WERI-Rb-1 (cell line): Measurements from ENCODE around the gene RASGRF2.

ENCODE experiments used
- DNase-seq: peaks from one replicate; pipeline ENCODE4 v3.0.0-alpha.2; 2020
- H3K27ac ChIP-seq: fragments of 250-450 bp; sonication (Bioruptor Pico); 2 replicates; pipeline ENCODE4 v1.5.1; 2020; ENCODE audit warnings: mild to moderate bottlenecking, moderate library complexity
- H3K27me3 ChIP-seq: fragments of 250-450 bp; sonication (Bioruptor Pico); 2 replicates; pipeline ENCODE4 v1.5.1; 2021; ENCODE audit warnings: mild to moderate bottlenecking, low read depth, moderate library complexity; ENCODE audit not compliant: insufficient read depth, severe bottlenecking
- H3K36me3 ChIP-seq: fragments of 250-450 bp; sonication (Bioruptor Pico); 2 replicates; pipeline ENCODE4 v1.5.1; 2020; ENCODE audit warnings: mild to moderate bottlenecking, moderate library complexity
- H3K4me3 ChIP-seq: 2 replicates; pipeline ENCODE4 v1.5.1; 2011; ENCODE audit warnings: low read depth, mild to moderate bottlenecking, control low read depth, low read length
- H3K9me3 ChIP-seq: fragments of 250-450 bp; sonication (Bioruptor Pico); 2 replicates; pipeline ENCODE4 v1.5.1; 2021; ENCODE audit warnings: mild to moderate bottlenecking, moderate library complexity; ENCODE audit not compliant: severe bottlenecking
- CTCF ChIP-seq: IDR thresholded peaks from 2 replicates; pipeline ENCODE4 v1.5.1; 2011; ENCODE audit warnings: low read depth, mild to moderate bottlenecking, control low read depth, inconsistent platforms, low read length

The RASGRF2 gene

DNA sequence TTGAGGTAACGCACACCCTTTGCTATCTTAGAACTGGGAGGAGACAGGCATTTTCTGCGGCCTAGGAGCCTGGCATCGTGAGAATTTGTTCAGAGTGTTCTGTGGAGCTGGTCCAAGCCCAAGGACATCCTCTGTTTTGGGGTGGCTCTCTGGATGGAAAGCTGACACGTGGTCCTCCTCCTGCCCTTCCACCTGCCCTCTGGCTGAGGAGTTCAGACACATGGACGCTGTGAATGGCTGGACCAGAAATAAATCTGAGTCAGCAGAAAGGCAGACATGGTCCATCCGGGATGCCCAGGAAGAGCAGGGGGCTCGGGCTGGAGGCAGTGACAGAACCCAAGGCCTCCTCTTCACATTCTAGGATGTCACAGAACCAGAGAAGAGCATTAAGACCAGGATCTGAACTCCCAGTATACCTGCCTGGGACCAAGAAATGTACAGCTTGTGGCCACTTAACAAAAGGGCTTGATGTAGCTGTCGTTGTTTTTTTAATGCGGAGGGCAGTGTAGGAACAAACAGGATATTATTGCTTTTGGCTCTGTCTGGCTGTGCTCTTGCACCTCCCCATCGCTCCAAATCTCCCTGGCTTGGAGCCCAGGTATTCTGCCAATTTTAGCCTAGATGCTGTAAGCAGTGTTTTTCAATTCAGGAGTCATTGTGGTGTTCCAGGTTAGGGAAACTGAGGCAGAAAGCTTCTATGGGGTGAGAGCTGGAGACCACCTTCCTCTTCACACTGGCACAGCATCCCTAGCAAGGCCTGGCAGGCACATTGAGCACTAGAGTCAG is 275.3 kb downstream of the RASGRF2 start:
- Histone ChIP-seq H3K4me3 (no peak overlapping the region), H3K27me3 (no peaks in the 10 kb centered on the region), H3K36me3 (no peaks in the 10 kb centered on the region), H3K9me3 (no peaks in the 10 kb centered on the region), H3K27ac (no peak overlapping the region)
- no peak for TF ChIP-seq CTCF
- no peak for DNase-seq

DNA sequence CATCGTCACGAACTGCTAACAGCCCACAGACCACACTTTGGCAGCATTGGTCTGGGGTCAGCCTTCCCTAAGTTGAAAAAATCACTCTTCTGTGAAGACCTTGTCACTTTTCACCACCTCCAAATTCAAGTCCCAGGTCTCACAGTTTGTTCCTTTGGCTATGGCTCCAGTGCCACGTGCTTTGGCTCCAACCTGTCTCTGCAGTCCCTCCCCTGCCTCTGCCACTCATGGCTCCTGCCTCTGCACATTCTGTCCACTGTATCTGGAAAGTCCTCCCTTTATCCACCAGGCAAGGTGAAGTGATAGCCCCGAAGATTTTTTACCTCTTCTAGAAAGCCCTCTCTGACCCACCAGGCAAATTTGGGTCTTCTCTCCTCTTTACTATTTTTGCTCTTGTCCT is 278.3 kb downstream of the RASGRF2 start:
- H3K27me3 ChIP-seq, result no peaks in the 10 kb centered on the region
- TF ChIP-seq CTCF, result no peak
- DNase-seq, result no peak
- no peaks in the 10 kb centered on the region for H3K9me3 ChIP-seq
- H3K4me3 ChIP-seq, result no peak overlapping the region
- H3K36me3 ChIP-seq, result no peaks in the 10 kb centered on the region; the same call in 1 of the 2 replicates
- no peak overlapping the region for H3K27ac ChIP-seq

GRCh38 chr5:81239613-81240012 is 279.4 kb downstream of the RASGRF2 start:
- Histone ChIP-seq H3K27me3 (no peaks in the 10 kb centered on the region), H3K4me3 (no peak overlapping the region), H3K36me3 (no peaks in the 10 kb centered on the region; the same call in 1 of the 2 replicates), H3K9me3 (no peaks in the 10 kb centered on the region), H3K27ac (no peak overlapping the region)
- no peak for DNase-seq
- TF ChIP-seq CTCF, result no peak

DNA sequence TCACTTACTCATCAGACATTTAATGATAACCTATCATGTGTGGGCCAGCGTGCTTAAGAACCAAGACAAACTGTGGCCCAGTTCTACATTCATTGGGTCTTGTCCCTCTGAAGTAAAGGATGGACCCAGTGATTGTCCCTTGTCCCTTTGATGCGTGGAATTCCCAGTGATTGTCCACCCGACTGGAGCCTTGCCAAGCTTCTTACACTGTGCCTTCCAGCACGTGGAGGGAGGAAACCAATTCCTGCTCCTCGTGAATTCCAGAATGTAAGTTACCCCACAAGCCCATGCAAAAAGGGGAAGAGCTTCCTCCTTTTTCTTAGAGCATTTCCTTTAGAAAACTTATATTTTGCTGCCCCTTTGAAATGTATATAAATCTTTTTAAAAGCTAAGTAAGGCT is 280.8 kb downstream of the RASGRF2 start:
- H3K27me3 ChIP-seq, result no peaks in the 10 kb centered on the region

DNA sequence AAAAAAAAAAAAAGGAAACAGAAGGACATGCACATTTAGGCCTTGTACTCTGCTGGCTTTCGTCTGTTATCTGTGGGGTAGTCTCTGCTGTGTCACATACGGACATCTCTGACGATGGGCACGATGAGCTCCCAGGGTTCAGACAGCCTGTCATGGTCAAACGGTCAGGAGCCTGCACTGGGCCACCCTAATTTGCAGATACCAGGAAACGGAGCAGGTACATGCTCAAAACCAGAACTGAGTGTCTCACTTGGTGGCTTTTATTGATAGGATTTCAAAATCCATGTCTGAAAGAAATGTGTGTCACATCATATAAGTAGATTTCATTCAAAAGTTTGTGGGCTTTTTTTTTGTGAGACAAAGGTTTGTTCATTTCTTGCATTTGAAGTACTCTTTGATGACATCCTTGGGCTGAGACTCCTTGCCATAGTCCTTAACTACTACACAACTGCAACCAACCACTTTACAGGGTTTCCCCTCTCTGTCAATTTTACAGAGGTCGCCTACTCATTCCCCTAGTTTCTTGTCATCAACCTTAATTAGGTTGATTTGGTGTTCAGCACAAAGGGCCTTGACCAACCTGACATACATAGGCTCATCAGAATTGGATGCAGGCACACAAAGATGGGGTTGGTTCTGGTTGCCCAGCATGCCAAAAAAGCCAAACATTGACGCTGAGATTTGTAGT is 281.9 kb downstream of the RASGRF2 start:
- Histone ChIP-seq H3K27ac (no peak overlapping the region), H3K9me3 (no peaks in the 10 kb centered on the region), H3K27me3 (no peaks in the 10 kb centered on the region), H3K36me3 (no peaks in the 10 kb centered on the region; the same call in 1 of the 2 replicates), H3K4me3 (no peak overlapping the region)
- no peak for DNase-seq
- no peak for TF ChIP-seq CTCF

More for the DNA sequence above, 280.8 kb downstream of the RASGRF2 start:
- no peak overlapping the region for H3K27ac ChIP-seq
- no peaks in the 10 kb centered on the region for H3K9me3 ChIP-seq
- no peak for DNase-seq
- no peak for TF ChIP-seq CTCF
- no peak overlapping the region for H3K4me3 ChIP-seq
- no peaks in the 10 kb centered on the region; the same call in 1 of the 2 replicates for H3K36me3 ChIP-seq
